GM19372 (cell line): ENCODE data around the gene SSR4.

ENCODE experiments used
- ATAC-seq: cut with Tn5 transposase; IDR thresholded peaks from one replicate; pipeline ENCODE4 v1.9.1; 2021; ENCODE audit warnings: mild to moderate bottlenecking, low read depth, moderate library complexity; ENCODE audit not compliant: unreplicated experiment

Gene SSR4

GRCh38 chrX:153769158-153769864 lies 25.2 kb upstream of the SSR4 start:
- ATAC-seq, result no peak

- ATAC-seq, result no peak
These were observed 24.4 kb upstream of the SSR4 start for GRCh38 chrX:153769865-153770600.

- ATAC-seq, result no peak
These were observed 23.7 kb upstream of the SSR4 start for GRCh38 chrX:153770601-153771414.

GRCh38 chrX:153771415-153772315 lies 22.8 kb upstream of the SSR4 start:
- no peak for ATAC-seq

GRCh38 chrX:153772316-153773217 lies 21.9 kb upstream of the SSR4 start:
- ATAC-seq, result no peak

GRCh38 chrX:153773218-153773611 lies 21.3 kb upstream of the SSR4 start:
- no peak for ATAC-seq

GRCh38 chrX:153773741-153774575 lies 20.5 kb upstream of the SSR4 start:
- no peak for ATAC-seq

GRCh38 chrX:153774576-153775292 lies 19.7 kb upstream of the SSR4 start:
- ATAC-seq, result no peak

- no peak for ATAC-seq
These were observed 19.0 kb upstream of the SSR4 start for GRCh38 chrX:153775293-153776119.

- ATAC-seq, result no peak
These were observed 18.3 kb upstream of the SSR4 start for GRCh38 chrX:153776120-153776599.

- ATAC-seq, result no peak
These were observed 17.8 kb upstream of the SSR4 start for GRCh38 chrX:153776611-153777045.

- no peak for ATAC-seq
These were observed 17.0 kb upstream of the SSR4 start for GRCh38 chrX:153777261-153778090.

- ATAC-seq, result no peak
These were observed 16.3 kb upstream of the SSR4 start for GRCh38 chrX:153778181-153778580.

GRCh38 chrX:153778684-153779101 lies 15.8 kb upstream of the SSR4 start:
- no peak for ATAC-seq

- no peak for ATAC-seq
These were observed 14.4 kb upstream of the SSR4 start for GRCh38 chrX:153779891-153780677.
